Activated naive CD8-positive, alpha-beta T cell treated with anti-CD3 and anti-CD28 coated beads, Interleukin-2, amount 10 ng/mL, durations not matched to agents 7 days and 5 days (primary cell): ENCODE data around the gene GPR108. TPM values are rescaled to one million over a fixed set of nuclear protein-coding genes. Genes with fewer than 3 reads are reported as not detected.

ENCODE experiments used
- ATAC-seq: fragments of 150-1000 bp; cut with Tn5 transposase; one replicate; pipeline ENCODE4 v1.10.0; 2021; ENCODE audit warnings: low read depth, moderate library complexity
- POLR2A ChIA-PET: fragments of 350-600 bp; sonication (Branson Sonifier 250); formaldehyde crosslinking; loops from one replicate; lab custom pipeline; 2021; ENCODE audit warnings: antibody characterized with exemption; lab: Charles Lee
- DNase-seq: peaks from one replicate; pipeline ENCODE4 v3.0.0; 2021
- H3K27ac Mint-ChIP-seq: one replicate; pipeline ENCODE4 v1.8.0; 2022; ENCODE audit warnings: mild to moderate bottlenecking, mixed read lengths
- H3K27me3 Mint-ChIP-seq: one replicate; pipeline ENCODE4 v1.8.0; 2022; ENCODE audit warnings: mild to moderate bottlenecking, moderate library complexity, mixed read lengths
- H3K36me3 Mint-ChIP-seq: one replicate; pipeline ENCODE4 v1.8.0; 2021; ENCODE audit warnings: mild to moderate bottlenecking, mixed read lengths
- H3K4me1 Mint-ChIP-seq: one replicate; pipeline ENCODE4 v1.8.0; 2021; ENCODE audit warnings: mixed read lengths
- H3K4me3 Mint-ChIP-seq: one replicate; pipeline ENCODE4 v1.8.0; 2022; ENCODE audit warnings: mild to moderate bottlenecking, moderate library complexity, mixed read lengths
- H3K9me3 Mint-ChIP-seq: one replicate; pipeline ENCODE4 v1.8.0; 2021; ENCODE audit warnings: mixed read lengths
- total RNA-seq, 2 experiments: library from RNA; stranded (reverse); gene quantifications; one replicate each; pipeline ENCODE4 v1.2.3, GENCODE V29; 2021

The GPR108 gene
- total RNA-seq, 2 experiments from 2014 or later, result 82.8 to 91.7 TPM

DNA sequence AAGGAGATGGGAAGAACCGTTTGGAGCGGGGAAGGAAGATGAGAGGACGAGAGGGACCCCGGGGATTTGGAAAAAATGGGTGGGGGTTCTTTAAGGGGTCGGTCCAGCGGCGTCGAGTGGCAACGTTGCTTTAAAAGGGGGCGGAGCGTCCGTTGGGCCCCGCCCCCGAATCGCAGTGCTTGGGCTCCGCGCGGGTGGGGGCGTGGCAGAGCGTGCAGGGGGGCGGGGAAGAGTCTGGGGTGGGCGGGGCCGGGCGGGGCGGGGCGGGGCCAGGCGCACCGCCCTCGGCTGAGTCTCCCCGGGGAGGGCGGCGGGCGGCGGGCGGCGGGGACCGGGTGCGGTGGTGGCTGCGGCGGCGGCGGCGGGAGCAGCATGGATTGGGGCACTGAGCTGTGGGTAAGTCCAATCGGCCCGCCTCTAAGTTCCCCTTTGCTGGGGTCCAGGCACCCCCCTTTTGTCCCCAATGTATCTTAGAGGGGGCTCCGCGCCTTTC, 2.1 kb upstream of the GPR108 start, which contains the start of gene TRIP10:
TRIP10 (plus strand) TSS at position 291 of the 493 bp plus-strand sequence; CDS start at position 373, 82 bp downstream.
- no peaks in the 10 kb centered on the region for H3K27me3 Mint-ChIP-seq
- DNase-seq (peak; percentile 89), ATAC-seq (no peak)
- POLR2A ChIA-PET, result interaction anchor here (1.4 to 4.3 kb wide), 6 partner anchors 32 to 222 kb away, joined by 3 to 23 read pairs (median 14); partner anchors contain the start of gene VAV1
- H3K4me1 Mint-ChIP-seq, result peaks cover 26% of the 10 kb centered on the region
- peaks cover 7% of the 10 kb centered on the region for H3K36me3 Mint-ChIP-seq
- H3K27ac Mint-ChIP-seq, result peak within 1 kb of the TSS; percentile 100
- peak within 1 kb of the TSS; percentile 98 for H3K4me3 Mint-ChIP-seq
- H3K9me3 Mint-ChIP-seq, result no peaks in the 10 kb centered on the region

DNA sequence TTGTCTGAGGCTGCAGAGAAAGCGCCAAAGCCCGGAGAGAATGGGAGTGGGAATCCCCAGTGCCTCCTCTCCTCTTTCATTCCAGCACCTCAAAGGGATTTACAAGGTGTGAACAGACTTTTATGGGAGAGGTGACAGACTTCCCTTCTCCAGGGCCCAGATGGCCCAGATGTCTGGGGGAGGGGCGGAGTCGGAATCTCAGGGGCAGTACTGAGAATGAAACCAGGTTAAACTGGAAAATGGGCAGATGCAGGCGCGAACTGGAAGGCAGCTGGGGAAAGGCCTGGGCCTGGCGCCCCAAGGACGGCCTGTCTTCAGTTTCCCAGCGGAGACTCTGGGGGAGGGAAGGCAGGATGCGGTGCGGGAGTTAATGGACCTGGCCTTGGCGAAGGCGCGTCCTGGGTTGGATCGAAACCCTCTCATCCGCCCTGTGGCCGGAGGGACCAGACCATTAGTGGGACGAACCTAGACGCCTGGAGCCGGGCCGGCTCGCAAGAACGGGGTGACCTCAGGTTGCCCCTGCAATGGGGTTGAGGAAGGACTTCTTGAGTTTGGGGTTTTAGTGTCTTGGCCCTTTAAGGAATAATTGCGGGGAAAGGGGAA, 1.5 kb upstream of the GPR108 start:
- no peak for ATAC-seq
- H3K4me3 Mint-ChIP-seq, result peak overlapping the region; percentile 98

DNA sequence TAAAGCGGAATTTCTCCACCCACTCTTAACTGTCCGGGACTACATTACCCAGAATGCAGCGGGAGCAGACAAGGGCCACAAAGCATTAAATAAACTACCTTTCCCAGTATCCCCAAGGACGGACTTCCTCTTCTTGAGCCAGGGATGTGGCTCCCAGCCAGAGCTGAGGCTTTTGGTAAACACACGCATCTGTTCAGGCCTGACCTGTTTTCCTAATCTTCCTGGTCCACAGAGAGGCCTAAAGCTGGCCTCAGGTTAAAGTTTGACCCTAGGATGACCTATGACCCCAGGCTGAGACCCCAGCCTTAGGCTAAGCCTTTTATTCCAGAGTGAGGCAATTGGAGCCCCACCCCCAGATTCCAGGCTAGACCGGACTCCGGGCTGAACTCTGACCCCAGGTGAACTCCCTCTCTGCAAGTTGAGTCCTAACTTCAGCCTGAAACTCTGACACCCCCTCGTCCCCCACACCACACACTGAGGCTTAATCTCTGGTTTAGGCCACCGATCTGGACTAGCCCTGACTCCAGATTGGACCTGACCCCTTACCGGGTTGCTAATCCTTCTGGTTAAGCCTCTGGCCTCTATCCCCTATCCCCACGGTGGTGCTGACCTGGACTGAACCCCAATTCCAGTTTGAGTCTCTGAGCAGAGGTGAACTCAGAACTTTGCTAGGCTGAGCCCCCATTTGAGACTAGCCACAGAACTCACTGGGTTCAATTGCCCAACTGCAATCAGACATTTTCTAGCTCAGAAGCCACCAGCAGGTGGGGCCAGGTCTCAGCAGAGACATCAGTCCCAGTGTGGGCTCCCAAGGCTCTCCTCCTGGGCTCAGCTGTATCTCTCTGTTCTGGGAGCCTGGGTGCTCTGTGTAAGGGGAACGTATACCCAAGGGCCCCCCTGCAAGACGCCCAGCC, 750 bp upstream of the GPR108 start:
- Mint-ChIP-seq H3K4me1 (peaks cover 26% of the 10 kb centered on the region), H3K27me3 (no peaks in the 10 kb centered on the region), H3K36me3 (peaks cover 7% of the 10 kb centered on the region), H3K4me3 (peak overlapping the region; percentile 98), H3K9me3 (no peaks in the 10 kb centered on the region), H3K27ac (peak overlapping the region; percentile 100)
- DNase-seq (peak; percentile 79), ATAC-seq (peak; percentile 23)
- POLR2A ChIA-PET, result interaction anchor here (0.6 to 4.3 kb wide), 19 partner anchors 23 to 364 kb away, joined by 3 to 23 read pairs (median 9); partner anchors contain the start of genes SH2D3A, TNFSF14 and VAV1

More for the DNA sequence above, 1.5 kb upstream of the GPR108 start:
- no peaks in the 10 kb centered on the region for H3K27me3 Mint-ChIP-seq
- peak; percentile 64 for DNase-seq
- POLR2A ChIA-PET, result interaction anchor here (1.0 to 4.3 kb wide), 14 partner anchors 22 to 222 kb away, joined by 3 to 23 read pairs (median 10); partner anchors contain the start of genes SH2D3A, TNFSF14 and VAV1
- H3K27ac Mint-ChIP-seq, result peak overlapping the region; percentile 100
- H3K36me3 Mint-ChIP-seq, result peaks cover 8% of the 10 kb centered on the region
- H3K9me3 Mint-ChIP-seq, result no peaks in the 10 kb centered on the region
- H3K4me1 Mint-ChIP-seq, result peaks cover 26% of the 10 kb centered on the region

DNA sequence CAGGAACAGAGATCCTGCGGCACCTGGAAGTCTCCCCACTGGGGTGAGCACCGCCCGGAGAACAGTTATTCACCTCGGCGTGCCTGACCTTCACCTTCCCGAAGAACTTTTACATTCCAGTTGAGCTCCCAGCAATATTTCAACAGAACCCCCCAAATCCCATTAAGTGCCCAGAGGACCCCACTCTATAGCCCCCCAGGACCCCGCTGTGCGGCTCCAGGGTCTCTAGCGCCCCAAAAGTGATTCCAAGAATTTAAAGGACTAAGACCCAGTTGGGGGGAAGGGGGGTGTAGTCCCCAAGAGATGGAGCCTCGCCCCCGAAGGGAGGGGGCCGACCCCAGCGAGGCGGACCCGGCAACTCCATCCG, 480 bp downstream of the GPR108 start:
- Mint-ChIP-seq H3K4me1 (peaks cover 26% of the 10 kb centered on the region), H3K27ac (peak overlapping the region; percentile 100), H3K27me3 (no peaks in the 10 kb centered on the region), H3K36me3 (peaks cover 14% of the 10 kb centered on the region), H3K4me3 (peak overlapping the region; percentile 98), H3K9me3 (no peaks in the 10 kb centered on the region)
- POLR2A ChIA-PET, result interaction anchor here (0.6 to 4.3 kb wide), 22 partner anchors 24 to 363 kb away, joined by 3 to 23 read pairs (median 8); partner anchors contain the start of genes KHSRP, SH2D3A, TNFSF14 and TNFSF9
- ATAC-seq (no peak), DNase-seq (no peak)

DNA sequence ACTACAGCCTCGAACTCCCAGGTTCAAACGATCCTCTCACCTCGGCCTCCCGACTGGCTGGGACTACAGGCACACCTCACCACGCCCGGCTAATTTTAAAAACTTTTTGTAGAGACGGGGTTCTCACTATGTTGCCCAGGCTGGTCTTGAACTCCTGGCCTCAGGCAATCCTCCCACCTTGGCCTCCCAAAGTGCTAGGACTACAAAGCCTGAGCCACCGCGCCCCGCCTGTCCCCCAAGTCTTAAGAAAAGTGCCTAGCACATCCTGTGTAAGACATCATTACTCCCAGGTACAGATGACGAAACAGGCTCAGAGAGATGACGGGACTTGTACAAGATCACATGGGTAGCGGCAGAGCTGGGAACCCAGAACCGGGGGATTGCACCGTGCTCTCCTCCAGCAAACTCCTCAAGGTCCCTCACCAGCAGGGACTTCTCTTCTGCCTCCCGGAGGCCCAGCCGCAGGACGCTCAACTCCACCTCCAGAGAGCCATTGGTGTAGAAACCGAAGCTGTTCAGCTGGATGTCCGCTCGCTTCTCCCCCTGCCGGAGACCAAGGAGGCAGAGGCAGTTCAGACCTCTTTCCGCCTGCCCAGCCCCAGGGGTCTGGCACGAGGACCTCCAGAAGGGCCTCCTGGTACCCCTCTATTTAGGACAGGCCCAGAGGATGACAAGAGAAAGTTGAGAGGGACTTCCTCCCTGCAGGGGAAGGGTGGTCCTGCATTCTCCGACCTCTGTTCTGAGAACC, 1.0 kb downstream of the GPR108 start:
- H3K27me3 Mint-ChIP-seq, result no peaks in the 10 kb centered on the region
- peak; percentile 81 for DNase-seq
- peak overlapping the region; percentile 98 for H3K4me3 Mint-ChIP-seq
- ATAC-seq, result peak; percentile 27
- peaks cover 26% of the 10 kb centered on the region for H3K4me1 Mint-ChIP-seq
- H3K27ac Mint-ChIP-seq, result peak overlapping the region; percentile 100
- POLR2A ChIA-PET, result interaction anchor here (0.6 to 4.3 kb wide), 19 partner anchors 32 to 363 kb away, joined by 3 to 23 read pairs (median 4); partner anchors contain the start of genes KHSRP, TNFSF14, TNFSF9 and VAV1
- peaks cover 15% of the 10 kb centered on the region for H3K36me3 Mint-ChIP-seq
- no peaks in the 10 kb centered on the region for H3K9me3 Mint-ChIP-seq

DNA sequence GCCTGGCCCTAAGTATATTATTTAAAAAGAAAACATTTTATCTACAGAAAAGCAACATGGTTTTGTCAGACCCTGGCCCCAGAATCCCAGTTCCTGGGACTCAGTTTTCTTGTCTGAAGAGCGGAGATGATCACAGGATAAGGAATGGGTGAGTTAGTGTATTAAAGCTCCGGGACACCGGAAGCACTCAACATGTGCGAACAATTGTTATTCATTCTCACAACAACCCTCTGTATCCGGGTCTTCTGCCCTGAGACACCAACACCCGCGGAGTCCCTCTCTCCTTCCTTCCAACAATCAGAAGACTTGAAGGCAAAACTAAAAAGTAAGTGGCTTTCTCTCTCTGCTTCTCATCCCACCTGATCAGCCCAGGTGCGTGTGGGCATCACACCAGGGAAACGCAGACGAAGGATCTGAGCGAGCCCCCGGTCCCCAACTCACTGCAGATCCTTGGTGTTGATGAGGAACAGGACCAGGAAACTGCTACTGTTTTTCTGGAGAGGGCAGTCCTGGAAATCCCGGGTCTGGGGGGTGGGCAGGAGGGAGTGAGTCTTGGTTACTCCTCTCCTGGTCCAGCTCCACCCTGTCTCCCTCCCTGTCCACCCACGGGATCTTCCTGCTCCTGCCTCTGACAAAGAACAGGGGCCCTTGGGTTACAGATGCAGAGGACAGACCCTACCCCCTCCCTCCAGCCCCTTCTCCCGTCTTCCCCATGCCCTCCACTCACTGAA, 2.0 kb downstream of the GPR108 start:
- POLR2A ChIA-PET, result interaction anchor here (1.0 to 3.6 kb wide), 9 partner anchors 39 to 205 kb away, joined by 3 to 18 read pairs (median 4); partner anchors contain the start of genes TNFSF14 and TNFSF9
- no peaks in the 10 kb centered on the region for H3K27me3 Mint-ChIP-seq
- H3K4me3 Mint-ChIP-seq, result peak overlapping the region; percentile 98
- ATAC-seq (no peak), DNase-seq (no peak)
- peaks cover 23% of the 10 kb centered on the region for H3K4me1 Mint-ChIP-seq
- peak overlapping the region; percentile 100 for H3K27ac Mint-ChIP-seq
- no peaks in the 10 kb centered on the region for H3K9me3 Mint-ChIP-seq
- peaks cover 15% of the 10 kb centered on the region for H3K36me3 Mint-ChIP-seq

DNA sequence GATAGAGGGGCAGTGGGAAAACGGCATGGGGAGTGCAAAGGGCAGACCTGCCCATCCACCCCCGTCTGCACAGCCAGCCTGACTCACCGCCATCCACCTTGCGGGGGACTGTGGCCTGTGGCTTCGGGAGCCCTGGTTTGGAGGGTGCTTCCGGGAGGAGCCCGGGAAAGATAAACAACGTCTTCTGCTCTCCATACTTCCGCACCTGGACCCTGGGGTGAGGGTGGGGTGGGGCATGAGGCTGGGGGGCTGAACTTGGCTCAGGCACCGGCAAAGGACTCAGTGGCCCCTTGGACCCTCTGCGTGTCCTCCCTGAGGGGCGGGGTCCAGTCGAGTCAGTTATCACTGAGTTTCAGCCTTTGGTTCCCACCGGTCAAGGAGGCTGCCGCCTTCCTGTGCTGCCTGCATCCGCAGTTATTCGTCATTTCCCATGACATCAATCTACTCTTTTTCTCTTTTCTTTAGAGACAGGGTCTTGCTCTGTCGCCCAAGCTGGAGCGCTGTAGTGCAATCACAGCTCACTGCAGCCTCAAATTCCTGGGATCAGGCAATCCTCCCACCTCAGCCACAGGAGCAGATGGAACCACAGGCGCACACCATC, 3.2 kb downstream of the GPR108 start:
- Mint-ChIP-seq H3K36me3 (peaks cover 16% of the 10 kb centered on the region), H3K27me3 (no peaks in the 10 kb centered on the region), H3K9me3 (no peaks in the 10 kb centered on the region), H3K4me3 (no peak overlapping the region), H3K27ac (no peak overlapping the region), H3K4me1 (peaks cover 21% of the 10 kb centered on the region)
- POLR2A ChIA-PET, result interaction anchor here (1.0 to 1.2 kb wide), 2 partner anchors 95 to 102 kb away, joined by 3 to 4 read pairs; no protein-coding TSS in a partner anchor
- DNase-seq (no peak), ATAC-seq (no peak)

DNA sequence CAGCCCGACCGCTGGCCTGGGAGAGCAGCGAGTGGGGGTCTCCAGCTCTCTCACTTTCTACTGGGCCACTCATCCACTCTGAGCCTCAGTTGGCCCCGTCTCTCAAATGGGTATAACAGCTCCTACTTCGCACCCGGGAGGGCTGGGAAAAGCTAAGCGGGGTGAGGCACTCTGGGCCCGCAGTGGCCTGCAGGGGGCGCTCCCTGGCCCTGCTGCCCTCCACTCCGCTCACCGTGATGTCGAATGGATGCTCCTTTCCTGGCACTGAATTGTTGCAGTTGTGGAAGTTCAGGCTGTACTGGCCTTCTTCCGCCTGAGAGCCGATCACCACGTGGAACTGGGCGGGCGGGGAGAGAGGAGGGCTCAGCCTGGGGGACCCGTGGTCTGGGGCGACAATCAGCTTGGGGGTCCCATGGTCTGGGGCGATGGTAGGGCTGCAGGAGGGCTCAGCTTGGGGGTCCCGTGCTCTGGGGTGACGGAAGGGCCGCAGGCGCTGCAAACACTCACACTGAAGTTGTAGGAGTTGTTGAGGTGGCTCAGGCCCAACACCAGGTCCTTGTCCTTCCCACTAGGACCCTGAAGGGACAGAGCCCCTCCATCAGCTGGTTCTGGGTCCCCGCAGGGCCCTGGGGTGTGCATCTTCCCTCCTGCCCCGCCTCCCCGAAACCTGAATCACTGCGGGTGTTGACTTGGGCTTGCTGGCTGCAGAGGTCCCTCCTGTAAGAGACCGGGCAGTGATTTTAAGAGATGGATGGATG, 3.9 kb downstream of the GPR108 start:
- no peak for ATAC-seq
- POLR2A ChIA-PET, result no interaction called here
- Mint-ChIP-seq H3K36me3 (peaks cover 18% of the 10 kb centered on the region), H3K9me3 (no peaks in the 10 kb centered on the region), H3K27ac (no peak overlapping the region), H3K27me3 (no peaks in the 10 kb centered on the region), H3K4me1 (peaks cover 15% of the 10 kb centered on the region), H3K4me3 (no peak overlapping the region)
- DNase-seq, result no peak

DNA sequence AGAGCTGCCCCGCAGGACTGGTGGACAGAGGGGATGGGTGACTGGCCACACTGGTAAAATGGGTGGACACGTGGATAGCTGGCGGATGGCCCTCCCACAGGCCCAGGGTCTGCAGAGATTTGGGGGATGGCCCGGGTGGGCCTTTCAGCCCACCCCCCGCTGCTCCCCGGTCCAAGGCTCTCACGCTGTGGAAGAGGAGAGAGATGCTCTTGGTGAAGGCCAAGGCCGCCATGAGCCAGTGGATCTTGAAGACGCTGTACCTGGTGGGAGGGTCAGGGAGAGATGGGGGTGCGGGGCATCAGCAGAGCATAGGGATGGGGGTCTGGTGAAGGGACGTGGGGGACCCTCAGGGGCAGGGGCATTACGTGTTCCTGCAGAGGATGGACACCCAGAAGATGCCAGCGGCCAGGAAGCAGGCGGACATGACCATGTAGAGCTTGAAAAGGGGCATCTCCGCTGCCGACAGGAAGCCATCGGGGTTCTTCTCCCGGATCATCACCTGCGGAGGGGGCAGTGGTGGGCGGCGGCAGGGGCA, 4.5 kb downstream of the GPR108 start:
- DNase-seq (no peak), ATAC-seq (no peak)
- POLR2A ChIA-PET, result no interaction called here
- H3K27me3 Mint-ChIP-seq, result no peaks in the 10 kb centered on the region
- H3K36me3 Mint-ChIP-seq, result peaks cover 18% of the 10 kb centered on the region
- no peaks in the 10 kb centered on the region for H3K9me3 Mint-ChIP-seq
- H3K4me1 Mint-ChIP-seq, result peaks cover 14% of the 10 kb centered on the region
- no peak overlapping the region for H3K4me3 Mint-ChIP-seq
- peak overlapping the region; percentile 23 for H3K27ac Mint-ChIP-seq

DNA sequence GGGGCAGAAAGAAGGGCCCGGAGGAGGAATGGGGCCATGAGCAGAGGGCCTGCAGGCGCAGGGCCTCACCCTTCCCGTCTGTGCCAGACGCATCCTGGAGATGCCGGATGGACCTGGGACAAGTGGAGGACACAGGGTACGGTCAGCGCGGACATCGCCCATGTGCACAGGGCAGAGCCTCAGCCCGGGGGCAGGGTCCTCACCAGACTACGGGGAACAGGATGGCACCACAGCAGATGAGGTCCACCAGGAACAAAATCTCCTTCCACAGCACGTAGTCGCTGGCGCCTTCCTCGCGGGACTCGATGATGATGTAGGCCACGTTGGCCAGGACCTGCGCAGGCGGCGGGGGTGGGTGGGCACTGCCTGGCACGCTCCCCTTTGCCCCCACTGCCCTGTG, 5.6 kb downstream of the GPR108 start:
- H3K36me3 Mint-ChIP-seq, result peaks cover 18% of the 10 kb centered on the region
- H3K4me3 Mint-ChIP-seq, result no peak overlapping the region
- H3K27me3 Mint-ChIP-seq, result no peaks in the 10 kb centered on the region
- no peak overlapping the region for H3K27ac Mint-ChIP-seq
- DNase-seq (no peak), ATAC-seq (no peak)
- POLR2A ChIA-PET, result no interaction called here
- H3K9me3 Mint-ChIP-seq, result no peaks in the 10 kb centered on the region
- H3K4me1 Mint-ChIP-seq, result peaks cover 12% of the 10 kb centered on the region
